Medulla oblongata (tissue), 1 donor: Measurements from ENCODE around the gene CCL27.

ENCODE experiments used
- DNase-seq: peaks from one replicate; pipeline ENCODE4 v3.0.0-alpha.2; 2015; ENCODE audit errors: extremely low spot score

Gene CCL27

DNA sequence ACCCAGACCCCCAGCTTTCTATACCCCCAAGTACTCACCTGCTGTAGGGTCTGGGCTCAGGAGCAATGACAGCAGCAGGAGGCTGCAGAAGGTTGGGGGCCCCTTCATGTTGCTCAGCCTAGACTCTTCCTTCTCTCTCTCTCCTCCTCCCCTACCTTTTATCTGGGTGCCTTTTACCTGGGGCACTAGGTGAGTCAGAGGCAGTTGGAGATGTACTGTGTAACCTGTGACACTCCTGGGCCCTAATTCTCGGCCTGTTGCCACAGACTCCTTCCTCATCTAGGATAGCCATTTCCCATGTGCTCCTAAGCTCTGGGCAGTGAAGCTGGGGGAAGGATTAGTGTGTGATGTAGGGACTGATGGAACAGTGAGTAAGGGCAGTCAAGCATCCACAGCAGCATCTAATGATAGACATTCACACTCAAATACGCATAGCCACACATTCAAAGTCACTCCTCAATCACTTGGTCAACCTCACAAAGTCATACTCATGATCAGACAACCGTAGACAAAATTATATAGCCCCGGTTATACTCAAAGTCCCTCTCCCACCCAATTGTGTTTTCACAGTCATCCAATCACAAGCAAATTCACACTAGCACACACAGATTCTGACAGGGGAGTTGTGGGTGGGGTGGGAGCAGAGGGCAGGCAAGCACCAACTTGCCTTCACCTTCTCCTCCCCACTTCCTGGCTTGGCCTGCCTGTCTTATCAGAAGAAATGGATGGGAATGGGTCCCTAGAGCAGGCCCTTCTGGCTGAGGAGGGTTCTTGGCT, at the start of gene CCL27:
CCL27 (minus strand) TSS at position 132 of the 777 bp plus-strand sequence; CDS start at position 108, 24 bp downstream.
- no peak for DNase-seq

DNA sequence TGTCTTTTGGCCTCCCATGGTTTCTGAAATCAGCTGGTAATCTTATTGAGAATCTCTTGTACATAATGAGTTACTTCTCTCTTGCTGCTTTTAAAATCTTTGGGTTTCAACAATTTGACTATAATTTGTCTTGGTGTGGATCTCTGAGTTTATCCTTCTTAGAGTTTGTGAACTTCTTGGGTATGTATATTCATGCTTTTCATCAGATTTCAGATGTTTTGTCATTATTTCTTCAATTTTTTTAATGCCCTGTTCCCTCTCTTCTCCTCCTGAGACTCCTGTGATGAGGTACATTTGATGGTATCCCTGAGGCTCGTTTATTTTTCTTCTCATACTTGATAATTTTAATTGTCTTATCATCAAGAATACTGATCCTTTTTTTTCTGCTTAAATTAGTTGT, 49.7 kb upstream of the CCL27 start:
- DNase-seq = no peak

DNA sequence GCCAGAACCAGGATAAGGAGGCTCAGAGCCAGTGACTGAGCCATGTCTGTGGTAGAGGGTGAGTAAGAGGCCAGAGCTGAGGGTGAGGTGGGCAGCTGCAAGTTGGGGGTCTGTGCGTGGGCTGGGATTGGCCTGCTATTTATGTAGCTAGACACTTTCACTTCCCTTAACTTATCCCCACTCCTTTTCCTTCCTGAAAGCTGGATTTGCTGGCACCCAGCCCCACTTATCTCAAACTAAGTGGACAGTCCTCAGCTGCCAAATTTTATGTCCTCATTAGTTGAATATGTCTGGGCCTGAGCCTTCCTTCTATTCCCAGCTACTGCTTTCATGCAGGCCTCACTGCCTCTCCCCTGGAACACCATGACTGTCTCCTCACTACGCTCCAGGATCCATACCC, 47.6 kb upstream of the CCL27 start, which contains the start of gene CCL21:
CCL21 (minus strand) TSS at position 114 of the 400 bp plus-strand sequence; CDS start at position 44, 70 bp downstream.
- no peak for DNase-seq

- DNase-seq = no peak
Measured at GRCh38 chr9:34709196-34709978, 46.9 kb upstream of the CCL27 start.

- DNase-seq = no peak
Measured at GRCh38 chr9:34707130-34707529, 44.7 kb upstream of the CCL27 start.

DNA sequence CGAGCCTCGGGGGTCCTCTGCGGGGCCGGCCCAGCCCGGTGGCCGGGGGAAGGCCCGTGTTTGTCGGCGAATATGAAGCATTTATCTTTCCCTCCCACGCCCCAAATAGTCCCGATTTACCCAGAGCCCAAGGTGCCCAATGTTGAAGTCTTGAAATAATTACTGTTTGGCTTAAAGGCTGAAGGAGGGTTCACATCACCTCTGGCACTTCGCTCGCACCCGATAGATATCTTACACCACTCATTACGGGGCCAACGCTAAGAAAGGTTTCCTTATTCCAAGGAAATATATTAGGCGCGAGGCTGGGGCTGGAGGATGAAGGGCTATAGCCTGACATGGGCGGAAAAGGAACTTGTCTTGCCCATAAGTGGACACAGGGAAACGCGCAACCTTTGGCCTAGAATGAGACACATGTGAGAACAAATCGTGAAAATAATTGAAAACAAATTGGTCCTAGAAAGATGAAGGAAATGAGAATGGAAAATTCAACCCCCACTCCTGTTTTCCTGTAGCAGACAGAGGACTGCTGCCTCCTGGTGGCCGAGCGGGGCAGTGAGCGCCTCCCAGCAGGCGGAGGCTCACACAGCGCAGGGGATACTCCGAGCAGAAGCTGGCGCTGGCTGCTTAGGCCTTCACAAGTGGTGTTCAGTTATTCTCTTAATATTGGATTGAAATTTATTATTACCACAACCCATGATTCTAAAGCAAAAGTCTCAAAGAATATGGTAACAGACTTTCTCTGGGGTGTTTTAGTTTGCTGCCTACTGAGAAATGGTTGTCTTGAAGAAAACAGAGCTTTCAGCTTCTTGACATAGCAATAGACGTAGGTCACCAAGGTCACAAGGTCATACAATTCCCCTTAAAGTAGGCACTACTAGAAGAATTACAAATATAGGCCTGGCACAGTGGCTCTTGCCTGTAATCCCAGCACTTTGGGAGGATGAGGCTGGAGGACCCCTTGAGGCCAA, 39.6 kb upstream of the CCL27 start:
- peak; percentile 85 for DNase-seq

DNA sequence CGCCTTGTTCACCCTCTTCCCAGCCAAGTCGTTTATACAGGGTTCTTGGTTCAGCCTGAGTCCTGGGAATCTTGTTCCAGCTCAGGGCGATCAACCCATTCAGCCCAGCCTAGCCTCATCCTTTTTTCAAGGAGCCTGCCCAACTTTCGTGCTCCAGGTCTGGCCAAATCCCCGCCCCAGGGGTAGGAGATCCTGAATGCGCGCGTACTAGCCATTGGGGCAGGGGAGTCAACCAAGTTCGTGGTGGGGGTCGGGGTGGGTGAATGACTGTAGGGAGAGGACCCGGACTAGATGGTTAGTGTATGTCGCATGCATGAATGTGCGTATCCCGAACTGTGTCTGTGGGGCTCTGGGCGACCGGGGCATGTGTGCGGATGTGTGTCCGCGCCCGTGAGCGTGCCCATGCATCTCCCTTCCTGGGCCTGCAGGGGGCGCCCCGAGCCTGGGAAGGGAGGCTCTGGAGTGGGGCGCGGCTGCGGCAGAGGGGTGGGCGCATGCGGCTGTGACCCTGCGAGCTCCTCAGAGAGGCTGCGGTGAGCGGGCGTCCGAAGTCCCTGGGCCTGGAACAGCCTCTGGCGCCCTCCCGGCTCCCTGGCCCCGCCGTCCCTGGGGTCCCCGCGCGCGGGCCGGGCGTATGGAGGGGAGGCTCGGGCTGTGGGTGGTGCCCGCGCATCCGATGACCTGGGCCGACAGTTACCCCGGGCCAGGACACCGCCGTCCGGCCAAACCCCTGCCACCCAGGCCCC, 38.7 kb upstream of the CCL27 start:
- peak; percentile 80 for DNase-seq

DNA sequence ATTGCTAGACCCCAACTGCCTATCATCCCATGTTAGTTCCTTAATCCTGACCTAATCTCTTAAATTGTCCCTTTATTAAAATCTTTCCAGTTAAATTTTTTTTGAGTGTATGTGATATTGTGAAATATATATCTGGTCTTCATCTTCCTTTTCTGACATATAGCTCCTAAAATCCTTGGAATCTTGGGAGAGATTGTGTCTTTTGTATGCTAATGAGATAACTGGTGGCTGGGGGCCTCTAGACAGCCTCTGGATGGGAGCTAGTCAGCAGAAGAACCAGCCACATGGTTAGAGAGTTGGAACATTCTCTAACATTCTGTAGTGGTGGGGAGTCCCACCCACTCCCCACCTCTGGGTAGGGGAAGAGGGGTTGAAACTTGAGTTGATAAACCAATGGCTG, 32.4 kb upstream of the CCL27 start:
- DNase-seq = no peak

- no peak for DNase-seq
Measured at GRCh38 chr9:34693560-34693959, 31.1 kb upstream of the CCL27 start.

- DNase-seq = no peak
Measured at GRCh38 chr9:34691936-34692315, 29.5 kb upstream of the CCL27 start.

DNA sequence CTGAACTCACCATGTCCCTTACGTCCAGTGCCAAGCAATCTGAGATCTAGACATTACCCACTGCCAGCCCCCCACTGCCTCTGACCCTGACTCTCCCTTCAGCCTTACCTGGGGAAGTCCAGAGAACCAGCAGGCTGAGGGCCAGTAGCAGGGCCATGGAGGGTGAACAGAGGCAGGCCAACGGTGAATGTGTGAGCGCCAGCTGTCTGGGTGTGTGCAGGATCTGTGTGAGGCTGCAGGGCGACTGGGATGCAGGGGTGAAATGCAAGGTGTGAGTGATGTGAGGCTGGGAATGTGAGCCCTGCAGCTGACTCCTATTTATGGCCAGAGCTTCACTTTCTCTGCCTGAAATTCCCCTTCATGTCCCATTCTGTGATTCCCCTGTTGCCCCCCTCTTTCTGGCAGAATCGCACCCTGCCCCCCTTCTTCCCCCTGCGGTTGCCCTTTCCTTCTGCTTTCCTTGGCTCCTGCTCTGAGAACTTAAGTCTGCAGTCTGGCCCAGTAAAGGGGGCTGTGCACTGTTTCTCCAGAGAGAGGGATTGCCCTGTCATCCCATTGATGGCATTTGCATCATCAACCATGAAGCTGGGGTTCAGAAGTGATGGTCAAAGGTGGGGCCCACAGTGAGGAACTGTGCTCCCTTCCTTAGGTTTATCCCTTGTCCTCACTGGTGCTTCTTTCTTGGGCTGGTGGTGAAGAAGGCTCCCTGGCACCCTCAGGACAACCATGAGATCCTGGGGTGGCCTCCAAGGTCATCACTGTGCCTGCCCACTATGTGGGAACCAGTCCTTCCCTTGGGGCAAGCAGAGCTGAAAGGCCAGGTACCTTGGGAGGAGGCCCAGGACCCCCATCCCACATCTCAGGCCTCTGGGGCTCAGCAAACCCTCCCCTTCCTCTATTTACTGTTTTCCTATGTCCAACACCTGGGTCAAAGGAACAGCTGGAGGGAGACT, 28.8 kb upstream of the CCL27 start, which contains the start of gene CCL19:
CCL19 (minus strand) TSS at position 294 of the 953 bp plus-strand sequence; CDS start at position 157, 137 bp downstream.
- peak; percentile 30 for DNase-seq

GRCh38 chr9:34689512-34689911, 27.1 kb upstream of the CCL27 start:
- no peak for DNase-seq

GRCh38 chr9:34689116-34689470, 26.6 kb upstream of the CCL27 start:
- no peak for DNase-seq

DNA sequence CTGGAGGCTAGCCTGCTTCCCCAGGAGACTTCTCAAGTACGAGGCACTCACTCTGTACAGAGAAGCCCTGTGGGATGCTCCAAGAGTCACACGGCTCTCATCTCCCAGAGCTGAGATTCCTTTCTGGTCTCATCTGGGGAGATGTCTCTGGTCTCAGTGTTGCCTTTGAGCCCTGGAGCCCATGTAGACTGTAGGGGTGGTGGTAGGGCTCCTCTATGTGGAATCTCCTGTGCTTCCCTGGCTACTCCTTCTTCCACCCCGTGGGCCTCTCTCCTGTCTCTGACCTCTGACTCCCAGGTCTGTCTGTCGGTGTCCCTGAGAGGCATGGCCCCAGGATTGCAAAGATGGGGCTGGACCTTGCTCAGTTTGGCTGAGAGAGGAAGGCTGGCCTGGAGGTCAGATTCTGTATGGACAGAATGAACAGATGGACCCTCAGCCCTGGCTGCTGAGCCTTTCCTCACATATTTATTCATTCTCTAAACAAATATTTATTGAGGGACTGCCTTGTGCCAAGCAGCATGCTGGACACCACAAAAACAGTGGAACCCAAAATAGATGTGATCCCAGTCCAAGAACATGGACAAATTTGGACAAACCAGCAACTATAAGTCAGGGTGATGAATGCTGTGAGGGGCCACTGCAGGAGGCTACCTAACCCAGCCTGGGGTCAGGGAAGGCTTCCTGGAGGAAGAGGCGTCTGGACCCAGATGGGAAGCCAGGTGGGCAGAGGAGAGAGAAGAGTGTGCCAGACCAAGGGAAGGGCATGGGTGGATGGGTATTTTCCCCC, 26.1 kb upstream of the CCL27 start:
- DNase-seq = no peak

GRCh38 chr9:34687276-34688030, 25.0 kb upstream of the CCL27 start:
- no peak for DNase-seq

DNA sequence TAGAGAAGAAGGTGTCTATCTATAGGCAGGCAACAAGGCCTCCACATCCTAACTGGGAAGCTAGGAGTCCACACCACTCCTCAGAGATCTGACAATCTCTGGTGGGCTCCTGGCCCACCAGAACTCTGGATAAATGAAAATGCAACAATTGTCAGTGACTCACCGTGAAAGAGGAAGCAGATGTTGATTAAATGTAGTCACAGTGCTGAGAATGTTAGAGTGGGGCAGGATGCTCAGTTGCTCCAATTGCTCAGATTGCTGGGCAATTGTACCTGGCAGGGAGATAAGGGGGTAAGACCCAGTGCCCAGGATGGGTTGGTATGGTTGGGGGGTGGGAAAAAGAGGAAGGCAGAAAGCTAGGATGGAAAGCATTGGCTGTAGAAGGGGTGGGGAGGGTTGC, 24.3 kb upstream of the CCL27 start:
- no peak for DNase-seq

DNA sequence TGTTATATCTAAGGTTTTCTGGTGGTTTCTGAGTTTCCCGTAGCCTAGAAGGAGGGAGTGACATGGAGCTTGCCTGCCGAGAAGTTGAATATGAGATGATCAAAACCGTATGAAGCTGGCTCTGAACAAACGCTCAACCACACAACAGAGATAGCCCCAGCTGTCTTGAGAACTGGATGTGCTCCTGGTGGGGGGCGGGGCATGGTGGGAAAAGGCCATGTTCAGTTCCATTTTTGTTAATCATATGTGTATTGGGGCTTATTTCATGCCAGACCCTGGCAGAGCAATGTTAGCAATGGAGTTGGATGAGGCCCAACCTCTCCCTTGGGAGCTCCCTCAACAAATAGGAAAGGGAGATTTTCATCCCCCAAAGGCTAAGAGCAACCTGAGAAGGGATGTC, 23.8 kb upstream of the CCL27 start:
- DNase-seq = no peak

DNA sequence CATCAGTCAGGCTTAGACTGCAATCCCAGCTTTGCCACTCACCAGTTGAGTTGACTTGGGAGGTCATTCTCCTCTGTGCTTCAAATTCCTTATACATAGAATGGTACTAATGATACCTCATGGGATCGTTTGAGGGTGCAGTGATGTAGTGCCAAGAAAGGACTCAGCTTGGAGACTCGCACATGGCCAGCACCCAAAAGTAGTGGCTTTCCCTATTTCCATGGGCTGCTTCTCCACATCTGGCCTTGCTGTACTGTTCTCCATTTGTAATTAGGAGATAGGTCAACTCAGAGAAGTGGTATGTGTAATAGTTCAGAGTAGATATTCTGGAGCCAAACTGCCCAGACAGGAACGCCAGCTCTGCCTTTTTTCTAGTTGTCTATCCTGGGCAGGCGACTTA, 23.1 kb upstream of the CCL27 start:
- no peak for DNase-seq
